Measurements from ENCODE around the gene CDC42SE1. TPM values are rescaled to one million over a fixed set of nuclear protein-coding genes. Genes with fewer than 3 reads are reported as not detected.

CDC42SE1 gene
- total and polyA plus RNA-seq, 7 donors = 35.4 to 82.8 (median 48.7) TPM

- H3K4me3 ChIP-seq = no peak overlapping the region
- no peaks in the 10 kb centered on the region for H3K9me3 ChIP-seq
- H3K4me1 ChIP-seq = peaks cover 0 to 44% (median 39%) of the 10 kb centered on the region in 4 donors
- intact Hi-C loops (cut with DNase I) = no loop called here
- peak overlapping the region; percentile 39 to 97 (median 92) for H3K27ac ChIP-seq
- no peak for TF ChIP-seq POLR2A (IDR thresholded peaks at IDR 0.05)
- no peak for TF ChIP-seq EP300 (IDR thresholded peaks at IDR 0.05)
- TF ChIP-seq POLR2AphosphoS5 (IDR thresholded peaks at IDR 0.05) = no peak
- TF ChIP-seq, protein P1, sequence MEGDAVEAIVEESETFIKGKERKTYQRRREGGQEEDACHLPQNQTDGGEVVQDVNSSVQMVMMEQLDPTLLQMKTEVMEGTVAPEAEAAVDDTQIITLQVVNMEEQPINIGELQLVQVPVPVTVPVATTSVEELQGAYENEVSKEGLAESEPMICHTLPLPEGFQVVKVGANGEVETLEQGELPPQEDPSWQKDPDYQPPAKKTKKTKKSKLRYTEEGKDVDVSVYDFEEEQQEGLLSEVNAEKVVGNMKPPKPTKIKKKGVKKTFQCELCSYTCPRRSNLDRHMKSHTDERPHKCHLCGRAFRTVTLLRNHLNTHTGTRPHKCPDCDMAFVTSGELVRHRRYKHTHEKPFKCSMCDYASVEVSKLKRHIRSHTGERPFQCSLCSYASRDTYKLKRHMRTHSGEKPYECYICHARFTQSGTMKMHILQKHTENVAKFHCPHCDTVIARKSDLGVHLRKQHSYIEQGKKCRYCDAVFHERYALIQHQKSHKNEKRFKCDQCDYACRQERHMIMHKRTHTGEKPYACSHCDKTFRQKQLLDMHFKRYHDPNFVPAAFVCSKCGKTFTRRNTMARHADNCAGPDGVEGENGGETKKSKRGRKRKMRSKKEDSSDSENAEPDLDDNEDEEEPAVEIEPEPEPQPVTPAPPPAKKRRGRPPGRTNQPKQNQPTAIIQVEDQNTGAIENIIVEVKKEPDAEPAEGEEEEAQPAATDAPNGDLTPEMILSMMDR (IDR thresholded peaks at IDR 0.05) = no peak
- 35 to 46% methylated on average over 2 of the region's 2 CpGs for whole genome bisulfite sequencing, 2 donors
- peaks cover 35 to 48% (median 43%) of the 10 kb centered on the region in 4 donors for H3K36me3 ChIP-seq
- no peak for DNase-seq
- no peaks in the 10 kb centered on the region for H3K27me3 ChIP-seq
Observed at GRCh38 chr1:151056149-151056548, 3.3 kb downstream of the CDC42SE1 start.

DNA sequence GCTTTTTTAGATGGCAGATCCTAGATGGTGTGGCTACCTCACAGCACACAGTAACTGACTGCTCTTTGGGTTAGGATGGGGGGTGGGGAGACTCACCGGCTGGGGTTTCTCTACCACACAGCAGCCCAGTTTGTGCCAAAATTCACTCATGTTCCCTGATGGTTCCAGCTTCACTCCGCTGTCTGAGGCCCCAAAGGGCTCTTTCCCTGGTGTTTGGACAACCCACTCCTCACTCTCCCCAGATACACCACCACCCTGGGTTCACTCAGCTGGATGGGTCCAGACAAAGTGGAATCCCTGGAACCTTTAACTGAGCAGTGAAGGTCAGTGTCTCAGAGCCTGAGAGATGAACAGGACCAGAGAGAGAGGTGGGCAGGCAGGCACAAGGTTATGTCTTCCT is 3.8 kb downstream of the CDC42SE1 start:
- Histone ChIP-seq H3K27me3 (no peaks in the 10 kb centered on the region), H3K4me1 (peaks cover 0 to 38% (median 36%) of the 10 kb centered on the region in 4 donors), H3K36me3 (peaks cover 35 to 53% (median 43%) of the 10 kb centered on the region in 4 donors), H3K9me3 (no peaks in the 10 kb centered on the region), H3K4me3 (no peak overlapping the region), H3K27ac (peak overlapping the region; percentile 39 to 97 (median 92))
- intact Hi-C loops (cut with DNase I) = no loop called here
- 37 to 46% methylated on average over 2 of the region's 2 CpGs for WGBS, 2 donors
- no peak for DNase-seq
- TF ChIP-seq POLR2AphosphoS5 (IDR thresholded peaks at IDR 0.05) = no peak
- TF ChIP-seq, protein P1 (IDR thresholded peaks at IDR 0.05) = no peak
- no peak for TF ChIP-seq POLR2A (IDR thresholded peaks at IDR 0.05)
- TF ChIP-seq EP300 (IDR thresholded peaks at IDR 0.05) = no peak

GRCh38 chr1:151054971-151055547 is 4.4 kb downstream of the CDC42SE1 start:
- Histone ChIP-seq H3K4me1 (peaks cover 0 to 37% (median 35%) of the 10 kb centered on the region in 4 donors), H3K27ac (peak overlapping the region; percentile 39 to 97 (median 92)), H3K36me3 (peaks cover 35 to 57% (median 43%) of the 10 kb centered on the region in 4 donors), H3K27me3 (no peaks in the 10 kb centered on the region), H3K4me3 (no peak overlapping the region), H3K9me3 (no peaks in the 10 kb centered on the region)
- TF ChIP-seq POLR2AphosphoS5 (IDR thresholded peaks at IDR 0.05) = no peak
- TF ChIP-seq, protein P1 (IDR thresholded peaks at IDR 0.05) = no peak
- TF ChIP-seq POLR2A (IDR thresholded peaks at IDR 0.05) = no peak
- no peak for TF ChIP-seq EP300 (IDR thresholded peaks at IDR 0.05)
- WGBS, 2 donors = 93 to 94% methylated on average over 4 of the region's 4 CpGs
- intact Hi-C loops (cut with DNase I) = no loop called here
- no peak for DNase-seq

- Histone ChIP-seq H3K27me3 (no peaks in the 10 kb centered on the region), H3K4me1 (peaks cover 0 to 42% (median 30%) of the 10 kb centered on the region in 4 donors), H3K4me3 (no peak overlapping the region), H3K36me3 (peaks cover 35 to 57% (median 43%) of the 10 kb centered on the region in 4 donors), H3K27ac (peak overlapping the region in 1 of 4 donors; percentile 2), H3K9me3 (no peaks in the 10 kb centered on the region)
- intact Hi-C loops (cut with DNase I) = no loop called here
- no peak for DNase-seq
- TF ChIP-seq POLR2AphosphoS5 (IDR thresholded peaks at IDR 0.05) = no peak
- no peak for TF ChIP-seq POLR2A (IDR thresholded peaks at IDR 0.05)
- TF ChIP-seq, protein P1 (IDR thresholded peaks at IDR 0.05) = no peak
- WGBS, 2 donors = 54 to 70% methylated on average over 2 of the region's 2 CpGs
Observed at GRCh38 chr1:151051356-151052009, 7.9 kb downstream of the CDC42SE1 start.

All from sigmoid colon (tissue), 7 donors.